ENCODE results near the gene GPR3.
"Not testable (repeated sequence)": the region's sequence is repeated elsewhere in the genome, so short reads cannot be mapped to it uniquely, and the experiment has no call there.

GPR3 gene

GRCh38 chr1:27380766-27381733 is 11.4 kb upstream of the GPR3 start:
- no peak for DNase-seq

- DNase-seq: no peak
Measured at GRCh38 chr1:27381969-27382762, 10.3 kb upstream of the GPR3 start.

GRCh38 chr1:27383039-27383605 is 9.3 kb upstream of the GPR3 start, which contains the start of gene CD164L2:
Gene CD164L2 (minus strand): TSS chr1:27383333. CDS start chr1:27383239, 94 bp downstream.
- peak; percentile 67 for DNase-seq

GRCh38 chr1:27383661-27384060 is 8.8 kb upstream of the GPR3 start:
- no peak for DNase-seq

- DNase-seq: not testable (repeated sequence)
Measured at GRCh38 chr1:27384797-27385196, 7.6 kb upstream of the GPR3 start.

- peak; percentile 86 for DNase-seq
Measured at GRCh38 chr1:27388337-27389005, 4.0 kb upstream of the GPR3 start.

- peak; percentile 41 for DNase-seq
Measured at GRCh38 chr1:27391511-27392095, 819 bp upstream of the GPR3 start.

GRCh38 chr1:27392778-27393635 is 585 bp downstream of the GPR3 start:
- DNase-seq: no peak

- no peak for DNase-seq
Measured at GRCh38 chr1:27393641-27394281, 1.3 kb downstream of the GPR3 start.

GRCh38 chr1:27394282-27394658 is 1.8 kb downstream of the GPR3 start:
- DNase-seq: no peak

GRCh38 chr1:27394925-27395324 is 2.5 kb downstream of the GPR3 start:
- no peak for DNase-seq

- peak; percentile 83 for DNase-seq
Measured at GRCh38 chr1:27395441-27396195, 3.2 kb downstream of the GPR3 start.

GRCh38 chr1:27397110-27397509 is 4.7 kb downstream of the GPR3 start:
- no peak for DNase-seq

- no peak for DNase-seq
Measured at GRCh38 chr1:27397749-27398148, 5.3 kb downstream of the GPR3 start.

GRCh38 chr1:27398405-27399149 is 6.2 kb downstream of the GPR3 start:
- DNase-seq: no peak

- DNase-seq: no peak
Measured at GRCh38 chr1:27399251-27400025, 7.0 kb downstream of the GPR3 start.

- no peak for DNase-seq
Measured at GRCh38 chr1:27400082-27400962, 7.9 kb downstream of the GPR3 start.

Data from CD4-positive, alpha-beta T cell treated with Interleukin-17A for 4 hours (primary cell).